Endothelial cell of umbilical vein (primary cell): ENCODE measurements around the gene TRPC6.

Experiments used
- EZH2 ChIP-seq: IDR thresholded peaks from 2 replicates; pipeline ENCODE4 v1.6.1; 2012; ENCODE audit warnings: borderline replicate concordance, low read depth, mild to moderate bottlenecking, moderate library complexity, low read length, inconsistent platforms; ENCODE audit not compliant: severe bottlenecking
- FOS ChIP-seq: IDR thresholded peaks from 2 replicates; pipeline ENCODE4 v1.6.1; 2011; ENCODE audit warnings: mild to moderate bottlenecking, low read length, moderate library complexity, borderline replicate concordance; ENCODE audit not compliant: insufficient read depth
- GATA2 ChIP-seq: IDR thresholded peaks from 2 replicates; pipeline ENCODE4 v1.7.0; 2011; ENCODE audit warnings: low read depth, mild to moderate bottlenecking, moderate library complexity, mixed read lengths, low read length; ENCODE audit not compliant: insufficient read length, insufficient read depth
- JUN ChIP-seq: IDR thresholded peaks from 2 replicates; pipeline ENCODE4 v1.6.1; 2011; ENCODE audit warnings: borderline replicate concordance, low read depth; ENCODE audit not compliant: insufficient read length, insufficient read depth
- MAX ChIP-seq: IDR thresholded peaks from 2 replicates; pipeline ENCODE4 v1.6.1; 2011; ENCODE audit not compliant: insufficient read depth, insufficient read length
- MYC ChIP-seq: IDR thresholded peaks from one replicate; pipeline ENCODE4 v1.6.1; 2011; ENCODE audit warnings: mild to moderate bottlenecking, low read depth, low read length
- POLR2A ChIP-seq: IDR thresholded peaks from 2 replicates; pipeline ENCODE4 v1.6.1; 2012; ENCODE audit warnings: low read depth, mild to moderate bottlenecking, control low read depth, low read length
- POLR2AphosphoS5 ChIP-seq: IDR thresholded peaks from 2 replicates; pipeline ENCODE4 v1.6.1; 2012; ENCODE audit warnings: low read depth, mild to moderate bottlenecking, control low read depth, low read length, moderate library complexity; ENCODE audit not compliant: insufficient read depth
- TF ChIP-seq, protein P1 (sequence below), 2 donors: IDR thresholded peaks; 1 replicate in 1 of 2; 2 replicates in 1 of 2; pipeline ENCODE4 v1.5.1; 2011; ENCODE audit warnings: low read length in 2 of 2, mild to moderate bottlenecking in 2 of 2, moderate library complexity in 2 of 2, control low read depth in 1 of 2, inconsistent platforms in 1 of 2, low read depth in 1 of 2; ENCODE audit not compliant: insufficient read depth in 1 of 2; ENCODE audit errors: extremely low read depth in 1 of 2

GRCh38 chr11:101576456-101576855 lies 7.4 kb downstream of the TRPC6 start:
- TF ChIP-seq POLR2AphosphoS5 (no peak), EZH2 (no peak), POLR2A (no peak), MYC (no peak), GATA2 (no peak), FOS (no peak), MAX (no peak), JUN (no peak)
- TF ChIP-seq, protein P1, sequence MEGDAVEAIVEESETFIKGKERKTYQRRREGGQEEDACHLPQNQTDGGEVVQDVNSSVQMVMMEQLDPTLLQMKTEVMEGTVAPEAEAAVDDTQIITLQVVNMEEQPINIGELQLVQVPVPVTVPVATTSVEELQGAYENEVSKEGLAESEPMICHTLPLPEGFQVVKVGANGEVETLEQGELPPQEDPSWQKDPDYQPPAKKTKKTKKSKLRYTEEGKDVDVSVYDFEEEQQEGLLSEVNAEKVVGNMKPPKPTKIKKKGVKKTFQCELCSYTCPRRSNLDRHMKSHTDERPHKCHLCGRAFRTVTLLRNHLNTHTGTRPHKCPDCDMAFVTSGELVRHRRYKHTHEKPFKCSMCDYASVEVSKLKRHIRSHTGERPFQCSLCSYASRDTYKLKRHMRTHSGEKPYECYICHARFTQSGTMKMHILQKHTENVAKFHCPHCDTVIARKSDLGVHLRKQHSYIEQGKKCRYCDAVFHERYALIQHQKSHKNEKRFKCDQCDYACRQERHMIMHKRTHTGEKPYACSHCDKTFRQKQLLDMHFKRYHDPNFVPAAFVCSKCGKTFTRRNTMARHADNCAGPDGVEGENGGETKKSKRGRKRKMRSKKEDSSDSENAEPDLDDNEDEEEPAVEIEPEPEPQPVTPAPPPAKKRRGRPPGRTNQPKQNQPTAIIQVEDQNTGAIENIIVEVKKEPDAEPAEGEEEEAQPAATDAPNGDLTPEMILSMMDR (IDR thresholded peaks at IDR 0.05; ENCODE audit: extremely low read depth in 1 of 2, insufficient read depth in 1 of 2, low read depth in 1 of 2, low read length in 2 of 2): no peak
